ENCODE results near the gene NUBPL. TPM values are rescaled to one million over a fixed set of nuclear protein-coding genes. Genes with fewer than 3 reads are reported as not detected.
A peak's percentile ranks its signal among the peaks of the same experiment; 100 is the strongest.
"Not testable (repeated sequence)": the region's sequence is repeated elsewhere in the genome, so short reads cannot be mapped to it uniquely, and the experiment has no call there.

The NUBPL gene
- total and polyA plus RNA-seq, 8 donors: 10.1 to 19.0 (median 16.9) TPM

GRCh38 chr14:31703056-31703455 lies 141.9 kb downstream of the NUBPL start:
- TF ChIP-seq CTCF (IDR thresholded peaks at IDR 0.05): no peak
- H3K27me3 ChIP-seq: no peaks in the 10 kb centered on the region
- DNase-seq (no peak), ATAC-seq (no peak)
- H3K36me3 ChIP-seq: peaks cover 0 to 12% of the 10 kb centered on the region in 2 donors
- intact Hi-C loops (cut with DNase I): no loop called here
- peaks cover 0 to 24% of the 10 kb centered on the region in 2 donors for H3K9me3 ChIP-seq
- no peaks in the 10 kb centered on the region for H3K4me1 ChIP-seq
- no peak overlapping the region for H3K4me3 ChIP-seq
- H3K27ac ChIP-seq: no peak overlapping the region

- H3K27me3 ChIP-seq: no peaks in the 10 kb centered on the region
- intact Hi-C loops (cut with DNase I): no loop called here
- H3K9me3 ChIP-seq: peaks cover 0 to 27% of the 10 kb centered on the region in 2 donors
- peak in 1 of 4 donors; percentile 57 for DNase-seq
- no peak for ATAC-seq
- no peaks in the 10 kb centered on the region for H3K4me1 ChIP-seq
- peaks cover 0 to 12% of the 10 kb centered on the region in 2 donors for H3K36me3 ChIP-seq
- no peak for TF ChIP-seq CTCF (IDR thresholded peaks at IDR 0.05)
- H3K27ac ChIP-seq: no peak overlapping the region
- no peak overlapping the region for H3K4me3 ChIP-seq
These were observed 144.5 kb downstream of the NUBPL start for GRCh38 chr14:31705731-31706130.

- intact Hi-C loops (cut with DNase I): not testable (repeated sequence)
These were observed 147.5 kb downstream of the NUBPL start for GRCh38 chr14:31708661-31709060.

GRCh38 chr14:31712244-31713127 lies 151.3 kb downstream of the NUBPL start:
- peaks cover 0 to 10% of the 10 kb centered on the region in 2 donors for H3K9me3 ChIP-seq
- TF ChIP-seq CTCF (IDR thresholded peaks at IDR 0.05): no peak
- no peaks in the 10 kb centered on the region for H3K4me1 ChIP-seq
- no peaks in the 10 kb centered on the region for H3K27me3 ChIP-seq
- ATAC-seq: no peak
- H3K36me3 ChIP-seq: no peaks in the 10 kb centered on the region
- H3K4me3 ChIP-seq: no peak overlapping the region
- intact Hi-C loops (cut with DNase I): no loop called here
- no peak overlapping the region for H3K27ac ChIP-seq
- peak in 1 of 4 donors; percentile 68 for DNase-seq

More at GRCh38 chr14:31708661-31709060, 147.5 kb downstream of the NUBPL start:
- not testable (repeated sequence) for DNase-seq, H3K27me3 ChIP-seq, H3K27ac ChIP-seq, ATAC-seq, H3K4me3 ChIP-seq, H3K4me1 ChIP-seq
- Histone ChIP-seq H3K36me3 (peaks cover 0 to 12% of the 10 kb centered on the region in 2 donors), H3K9me3 (peaks cover 0 to 22% of the 10 kb centered on the region in 2 donors)

GRCh38 chr14:31716208-31716607 lies 155.0 kb downstream of the NUBPL start:
- no peaks in the 10 kb centered on the region for H3K27me3 ChIP-seq
- DNase-seq (no peak), ATAC-seq (no peak)
- no peak overlapping the region for H3K4me3 ChIP-seq
- no peaks in the 10 kb centered on the region for H3K36me3 ChIP-seq
- peaks cover 0 to 6% of the 10 kb centered on the region in 2 donors for H3K9me3 ChIP-seq
- TF ChIP-seq CTCF (IDR thresholded peaks at IDR 0.05): no peak
- no peak overlapping the region for H3K27ac ChIP-seq
- intact Hi-C loops (cut with DNase I): no loop called here
- no peaks in the 10 kb centered on the region for H3K4me1 ChIP-seq
